HCT116 (cell line): ENCODE data around the gene PI4K2A. TPM values are rescaled to one million over a fixed set of nuclear protein-coding genes. Genes with fewer than 3 reads are reported as not detected.

Source experiments
- ATAC-seq: fragments of 200-7000 bp; cut with Tn5 transposase; 2 replicates; pipeline ENCODE4 v1.9.1; 2020; ENCODE audit warnings: mild to moderate bottlenecking, moderate library complexity
- BruUV-seq: library from RNA; stranded (reverse); fragments of 400-500 nt; replicated peaks from 2 replicates; lab custom pipeline; 2021; lab: Mats Ljungman, UMichigan
- CTCF ChIA-PET: fragments of 300-600 bp; sonication (Branson Sonifier 250); formaldehyde crosslinking; loops from one replicate; lab custom pipeline; 2021; ENCODE audit warnings: antibody characterized with exemption; lab: Charles Lee
- POLR2A ChIA-PET: fragments of 300-600, 350-600 bp; sonication (Branson Sonifier 250); formaldehyde crosslinking; loops from one replicate; lab custom pipeline; 2021; ENCODE audit warnings: antibody characterized with exemption; lab: Charles Lee
- RAD21 ChIA-PET, 2 experiments: fragments of 300-600 bp; sonication (Branson Sonifier 250); formaldehyde crosslinking; loops; one replicate each; lab custom pipeline; 2023; ENCODE audit warnings: low total read pairs in 2 of 2; ENCODE audit not compliant: uncharacterized antibody in 2 of 2, unreplicated experiment in 2 of 2, low non-redundant PET in 1 of 2; lab: Charles Lee
- DNase-seq: peaks from one replicate; pipeline ENCODE4 v3.0.0-alpha.2; 2010; ENCODE audit warnings: low read depth, low spot score
- H2AFZ ChIP-seq: fragments of 200-600 bp; shearing (Covaris generic), sonication (generic); 2 replicates; pipeline ENCODE4 v1.6.1; 2017; ENCODE audit warnings: low read depth, mixed run types, mixed read lengths, antibody characterized with exemption, low read length; ENCODE audit not compliant: poor library complexity, severe bottlenecking
- H3K27ac ChIP-seq: 2 replicates; pipeline ENCODE4 v1.5.1; 2012; ENCODE audit warnings: low read depth, low read length
- H3K27me3 ChIP-seq: fragments of 200-600 bp; sonication (generic); 2 replicates; pipeline ENCODE4 v1.6.1; 2016; ENCODE audit warnings: mixed run types, low read length, mixed read lengths; ENCODE audit not compliant: insufficient read depth
- H3K36me3 ChIP-seq, 2 experiments: fragments of 200-500 bp in 1 of 2; fragments of 200-600 bp in 1 of 2; sonication (Bioruptor generic) in 1 of 2; sonication (generic) in 1 of 2; 2 replicates each; pipeline versions ENCODE4 v1.5.1 to v1.6.1; 2014 to 2016; ENCODE audit warnings: low read length in 2 of 2, inconsistent platforms in 1 of 2, mixed read lengths in 1 of 2, mixed run types in 1 of 2; ENCODE audit not compliant: insufficient read depth in 2 of 2, control insufficient read depth in 1 of 2
- H3K4me1 ChIP-seq, 2 experiments: fragments of 200-600 bp in 1 of 2; sonication (generic) in 1 of 2; 2 replicates each; pipeline versions ENCODE4 v1.5.1 to v1.6.1; 2012 to 2017; ENCODE audit warnings: low read length in 2 of 2, inconsistent platforms in 1 of 2, mild to moderate bottlenecking in 1 of 2, mixed read lengths in 1 of 2, mixed run types in 1 of 2, moderate library complexity in 1 of 2; ENCODE audit not compliant: insufficient read depth in 2 of 2, control insufficient read depth in 1 of 2
- H3K4me2 ChIP-seq: fragments of 200-600 bp; sonication (generic); 2 replicates; pipeline ENCODE4 v1.6.1; 2017; ENCODE audit warnings: mixed run types, low read length, mixed read lengths
- H3K4me3 ChIP-seq, 2 experiments: fragments of 200-600 bp in 1 of 2; sonication (generic) in 1 of 2; replicated peaks in 1 of 2; 2 replicates each; pipeline ENCODE4 v1.5.1; 2011 to 2016; ENCODE audit warnings: low read length in 2 of 2, control low read depth in 1 of 2, low read depth in 1 of 2, mild to moderate bottlenecking in 1 of 2, mixed read lengths in 1 of 2, mixed run types in 1 of 2
- H3K79me2 ChIP-seq: fragments of 200-600 bp; sonication (generic); 2 replicates; pipeline ENCODE4 v1.6.1; 2017; ENCODE audit warnings: mild to moderate bottlenecking, mixed run types, low read length, moderate library complexity, mixed read lengths; ENCODE audit not compliant: insufficient read depth
- H3K9ac ChIP-seq: fragments of 200-600 bp; sonication (generic); 2 replicates; pipeline ENCODE4 v1.6.1; 2016; ENCODE audit warnings: low read length, mixed read lengths
- H3K9me2 ChIP-seq: fragments of 200-600 bp; sonication (generic), shearing (Covaris generic); 2 replicates; pipeline ENCODE4 v1.6.1; 2017; ENCODE audit warnings: mixed run types, mild to moderate bottlenecking, moderate library complexity; ENCODE audit not compliant: insufficient read depth
- H3K9me3 ChIP-seq, 2 experiments: fragments of 200-500 bp in 1 of 2; fragments of 200-600 bp in 1 of 2; sonication (Bioruptor generic) in 1 of 2; sonication (generic) in 1 of 2; 2 replicates each; pipeline ENCODE4 v1.6.1; 2014 to 2017; ENCODE audit warnings: low read length in 2 of 2, mixed read lengths in 2 of 2, inconsistent platforms in 1 of 2, low read depth in 1 of 2, mild to moderate bottlenecking in 1 of 2, mixed run types in 1 of 2, moderate library complexity in 1 of 2; ENCODE audit not compliant: control insufficient read depth in 1 of 2, insufficient read depth in 1 of 2
- H4K20me1 ChIP-seq: fragments of 200-600 bp; sonication (generic), shearing (Covaris generic); 2 replicates; pipeline ENCODE4 v1.6.1; 2017; ENCODE audit warnings: mixed run types, mild to moderate bottlenecking, moderate library complexity; ENCODE audit not compliant: insufficient read depth
- CBX3 ChIP-seq: IDR thresholded peaks from 2 replicates; pipeline ENCODE4 v1.6.1; 2012; ENCODE audit warnings: low read depth
- CEBPB ChIP-seq: IDR thresholded peaks from 2 replicates; pipeline ENCODE4 v1.6.1; 2012; ENCODE audit warnings: low read depth
- CTCF ChIP-seq, 3 experiments: fragments of 200-600 bp in 1 of 3; sonication (generic) in 1 of 3; IDR thresholded peaks in 2 of 3; conservative IDR thresholded peaks in 1 of 3; 2 replicates each; pipeline ENCODE4 v1.5.1; 2012 to 2017; ENCODE audit warnings: low read depth in 2 of 3, low read length in 2 of 3, antibody characterized with exemption in 1 of 3, borderline replicate concordance in 1 of 3, control low read depth in 1 of 3, mild to moderate bottlenecking in 1 of 3, mixed read lengths in 1 of 3, mixed run types in 1 of 3, moderate library complexity in 1 of 3; ENCODE audit not compliant: insufficient read depth in 1 of 3
- EGR1 ChIP-seq: IDR thresholded peaks from 2 replicates; pipeline ENCODE4 v1.6.1; 2012; ENCODE audit warnings: low read depth
- ELF1 ChIP-seq: IDR thresholded peaks from 2 replicates; pipeline ENCODE4 v1.6.1; 2012; ENCODE audit warnings: low read depth, borderline replicate concordance
- EZH2 ChIP-seq: fragments of 200-600 bp; sonication (generic); IDR thresholded peaks from 2 replicates; pipeline ENCODE4 v1.6.1; 2017; ENCODE audit warnings: antibody characterized with exemption, mixed run types
- EZH2phosphoT487 ChIP-seq: fragments of 200-600 bp; IDR thresholded peaks from 2 replicates; pipeline ENCODE4 v1.6.1; 2018; ENCODE audit warnings: antibody characterized with exemption, borderline replicate concordance
- FOSL1 ChIP-seq: IDR thresholded peaks from 2 replicates; pipeline ENCODE4 v1.6.1; 2012; ENCODE audit warnings: low read depth
- JUND ChIP-seq: IDR thresholded peaks from 2 replicates; pipeline ENCODE4 v1.6.1; 2012
- POLR2A ChIP-seq: IDR thresholded peaks from 2 replicates; pipeline ENCODE4 v1.7.0; 2011; ENCODE audit warnings: borderline replicate concordance; ENCODE audit not compliant: insufficient read depth, insufficient read length; ENCODE audit errors: extremely low read depth
- SIN3A ChIP-seq: IDR thresholded peaks from 2 replicates; pipeline ENCODE4 v1.6.1; 2012; ENCODE audit warnings: low read depth
- SP1 ChIP-seq: IDR thresholded peaks from 2 replicates; pipeline ENCODE4 v1.6.1; 2012; ENCODE audit warnings: low read depth
- SRF ChIP-seq: IDR thresholded peaks from 2 replicates; pipeline ENCODE4 v1.6.1; 2012; ENCODE audit warnings: low read depth
- TCF7L2 ChIP-seq: IDR thresholded peaks from 2 replicates; pipeline ENCODE4 v1.7.0; 2011; ENCODE audit warnings: borderline replicate concordance, inconsistent platforms; ENCODE audit not compliant: insufficient read depth, insufficient read length; ENCODE audit errors: extremely low read depth
- YY1 ChIP-seq: IDR thresholded peaks from 2 replicates; pipeline ENCODE4 v1.6.1; 2011; ENCODE audit warnings: low read length, low read depth, moderate library complexity, mild to moderate bottlenecking; ENCODE audit not compliant: insufficient replicate concordance; ENCODE audit errors: extremely low read depth
- ZFX ChIP-seq: fragments of 450-650 bp; IDR thresholded peaks from 2 replicates; pipeline ENCODE4 v1.6.1; 2017
- intact Hi-C: fragments of 100-400 bp; cut with micrococcal nuclease; formaldehyde crosslinking; loops from 2 replicates; pipeline ENCODE4 v1.10.0; 2022
- total RNA-seq: library from RNA; stranded (reverse); gene quantifications from one replicate; pipeline ENCODE4 v1.2.1, GENCODE V29; 2021; ENCODE audit not compliant: unreplicated experiment
- TF ChIP-seq, protein P1 (sequence below): IDR thresholded peaks from 2 replicates; pipeline ENCODE4 v1.6.1; 2012; ENCODE audit warnings: low read depth
- TF ChIP-seq, protein P2 (sequence below): IDR thresholded peaks from 2 replicates; pipeline ENCODE4 v1.6.1; 2012
- TF ChIP-seq, protein P3 (sequence below): IDR thresholded peaks from 2 replicates; pipeline ENCODE4 v1.6.1; 2011; ENCODE audit warnings: mild to moderate bottlenecking, low read length, moderate library complexity; ENCODE audit not compliant: insufficient replicate concordance; ENCODE audit errors: extremely low read depth

PI4K2A gene
- total RNA-seq, 1 experiment from 2014 or later, result 20.0 TPM

DNA sequence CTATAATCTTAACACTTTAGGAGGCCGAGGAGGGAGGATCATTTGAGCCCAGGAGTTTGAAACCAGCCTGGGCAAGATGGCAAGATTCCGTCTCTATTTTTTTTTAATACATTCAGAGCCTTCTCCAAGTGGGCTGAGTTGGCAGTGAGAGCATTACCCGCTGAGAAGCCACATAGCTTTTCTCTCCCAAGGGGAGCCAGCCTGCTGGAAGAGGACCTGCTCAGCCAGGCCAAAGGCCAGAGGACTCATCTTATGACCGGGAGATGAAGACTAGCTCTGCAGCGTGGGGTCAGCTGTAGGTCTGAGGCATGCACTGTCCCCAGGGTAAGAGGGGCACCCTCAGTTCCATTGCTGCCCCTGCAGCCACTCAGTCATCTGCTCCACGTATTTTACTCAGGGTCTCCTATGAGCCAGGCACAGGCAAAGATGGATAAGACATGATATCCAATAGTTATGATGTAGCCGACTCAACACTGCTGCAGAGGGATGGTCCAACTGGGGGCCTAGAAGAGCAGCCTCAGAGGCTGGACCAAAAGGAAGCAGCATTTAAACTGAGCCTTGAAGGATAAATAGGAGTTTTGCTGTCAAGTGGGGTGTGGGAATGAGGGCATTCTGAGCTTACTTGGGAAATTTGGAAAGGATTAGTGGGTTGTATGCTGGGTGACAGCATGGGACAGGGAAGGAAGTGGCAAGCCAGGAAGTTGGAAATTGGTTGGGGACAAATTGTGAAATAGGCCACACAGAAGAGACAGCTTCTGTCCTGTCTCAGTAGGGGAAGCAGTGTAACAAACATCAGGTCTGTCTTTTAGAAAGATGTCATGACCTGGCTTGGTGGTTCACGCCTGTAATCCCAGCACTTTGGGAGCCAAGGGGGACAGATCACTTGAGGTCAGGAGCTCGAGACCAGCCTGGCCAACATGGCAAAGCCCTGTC is 71.4 kb downstream of the PI4K2A start:
- intact Hi-C loops, result no loop called here
- no peaks in the 10 kb centered on the region for H3K9me3 ChIP-seq
- no peak overlapping the region for H3K27ac ChIP-seq
- no peak for TF ChIP-seq FOSL1
- TF ChIP-seq SRF, result no peak
- no peak for TF ChIP-seq JUND
- TF ChIP-seq, protein P1, sequence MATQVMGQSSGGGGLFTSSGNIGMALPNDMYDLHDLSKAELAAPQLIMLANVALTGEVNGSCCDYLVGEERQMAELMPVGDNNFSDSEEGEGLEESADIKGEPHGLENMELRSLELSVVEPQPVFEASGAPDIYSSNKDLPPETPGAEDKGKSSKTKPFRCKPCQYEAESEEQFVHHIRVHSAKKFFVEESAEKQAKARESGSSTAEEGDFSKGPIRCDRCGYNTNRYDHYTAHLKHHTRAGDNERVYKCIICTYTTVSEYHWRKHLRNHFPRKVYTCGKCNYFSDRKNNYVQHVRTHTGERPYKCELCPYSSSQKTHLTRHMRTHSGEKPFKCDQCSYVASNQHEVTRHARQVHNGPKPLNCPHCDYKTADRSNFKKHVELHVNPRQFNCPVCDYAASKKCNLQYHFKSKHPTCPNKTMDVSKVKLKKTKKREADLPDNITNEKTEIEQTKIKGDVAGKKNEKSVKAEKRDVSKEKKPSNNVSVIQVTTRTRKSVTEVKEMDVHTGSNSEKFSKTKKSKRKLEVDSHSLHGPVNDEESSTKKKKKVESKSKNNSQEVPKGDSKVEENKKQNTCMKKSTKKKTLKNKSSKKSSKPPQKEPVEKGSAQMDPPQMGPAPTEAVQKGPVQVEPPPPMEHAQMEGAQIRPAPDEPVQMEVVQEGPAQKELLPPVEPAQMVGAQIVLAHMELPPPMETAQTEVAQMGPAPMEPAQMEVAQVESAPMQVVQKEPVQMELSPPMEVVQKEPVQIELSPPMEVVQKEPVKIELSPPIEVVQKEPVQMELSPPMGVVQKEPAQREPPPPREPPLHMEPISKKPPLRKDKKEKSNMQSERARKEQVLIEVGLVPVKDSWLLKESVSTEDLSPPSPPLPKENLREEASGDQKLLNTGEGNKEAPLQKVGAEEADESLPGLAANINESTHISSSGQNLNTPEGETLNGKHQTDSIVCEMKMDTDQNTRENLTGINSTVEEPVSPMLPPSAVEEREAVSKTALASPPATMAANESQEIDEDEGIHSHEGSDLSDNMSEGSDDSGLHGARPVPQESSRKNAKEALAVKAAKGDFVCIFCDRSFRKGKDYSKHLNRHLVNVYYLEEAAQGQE, result no peak
- no peak for TF ChIP-seq EZH2
- TF ChIP-seq ELF1, result no peak
- TF ChIP-seq TCF7L2, result no peak
- TF ChIP-seq, protein P2, sequence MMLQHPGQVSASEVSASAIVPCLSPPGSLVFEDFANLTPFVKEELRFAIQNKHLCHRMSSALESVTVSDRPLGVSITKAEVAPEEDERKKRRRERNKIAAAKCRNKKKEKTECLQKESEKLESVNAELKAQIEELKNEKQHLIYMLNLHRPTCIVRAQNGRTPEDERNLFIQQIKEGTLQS, result no peak
- no peak for TF ChIP-seq ZFX
- TF ChIP-seq CTCF (IDR thresholded peaks at IDR 0.05 in 2 of 3, conservative IDR thresholded peaks at IDR 0.05 in 1 of 3; ENCODE audit: borderline replicate concordance in 1 of 3, insufficient read depth in 1 of 3, low read depth in 2 of 3, low read length in 2 of 3), result no peak
- TF ChIP-seq SP1, result no peak
- TF ChIP-seq YY1, result no peak
- TF ChIP-seq POLR2A, result no peak
- TF ChIP-seq CBX3, result no peak
- TF ChIP-seq SIN3A, result no peak
- TF ChIP-seq CEBPB, result no peak
- TF ChIP-seq, protein P3, sequence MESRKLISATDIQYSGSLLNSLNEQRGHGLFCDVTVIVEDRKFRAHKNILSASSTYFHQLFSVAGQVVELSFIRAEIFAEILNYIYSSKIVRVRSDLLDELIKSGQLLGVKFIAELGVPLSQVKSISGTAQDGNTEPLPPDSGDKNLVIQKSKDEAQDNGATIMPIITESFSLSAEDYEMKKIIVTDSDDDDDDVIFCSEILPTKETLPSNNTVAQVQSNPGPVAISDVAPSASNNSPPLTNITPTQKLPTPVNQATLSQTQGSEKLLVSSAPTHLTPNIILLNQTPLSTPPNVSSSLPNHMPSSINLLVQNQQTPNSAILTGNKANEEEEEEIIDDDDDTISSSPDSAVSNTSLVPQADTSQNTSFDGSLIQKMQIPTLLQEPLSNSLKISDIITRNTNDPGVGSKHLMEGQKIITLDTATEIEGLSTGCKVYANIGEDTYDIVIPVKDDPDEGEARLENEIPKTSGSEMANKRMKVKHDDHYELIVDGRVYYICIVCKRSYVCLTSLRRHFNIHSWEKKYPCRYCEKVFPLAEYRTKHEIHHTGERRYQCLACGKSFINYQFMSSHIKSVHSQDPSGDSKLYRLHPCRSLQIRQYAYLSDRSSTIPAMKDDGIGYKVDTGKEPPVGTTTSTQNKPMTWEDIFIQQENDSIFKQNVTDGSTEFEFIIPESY, result no peak
- TF ChIP-seq EZH2phosphoT487, result no peak
- TF ChIP-seq EGR1, result no peak
- ATAC-seq, result no peak
- peaks cover 19 to 34% of the 10 kb centered on the region in 2 experiments for H3K4me1 ChIP-seq
- ChIA-PET RAD21 (no interaction called here), CTCF (interaction anchor here (1.6 to 1.9 kb wide), 2 partner anchors 10 to 35 kb away, joined by 6 to 10 read pairs; no protein-coding TSS in a partner anchor), POLR2A (interaction anchor here (1.7 kb wide), 1 partner anchor 25 kb away, joined by 7 read pairs; the partner anchor contains the start of gene ZFYVE27)
- peaks cover 26% of the 10 kb centered on the region; the same call in 1 of the 2 replicates for H3K79me2 ChIP-seq
- no peaks in the 10 kb centered on the region for H3K27me3 ChIP-seq
- BruUV-seq, result no TSS peak
- no peaks in the 10 kb centered on the region for H3K9me2 ChIP-seq
- no peak overlapping the region for H3K4me3 ChIP-seq
- no peak for DNase-seq
- H2AFZ ChIP-seq, result no peak overlapping the region
- no peaks in the 10 kb centered on the region for H3K36me3 ChIP-seq
- no peak overlapping the region for H3K4me2 ChIP-seq
- no peaks in the 10 kb centered on the region for H4K20me1 ChIP-seq
- H3K9ac ChIP-seq, result no peak overlapping the region
